ENCODE data around the gene TK2. TPM values are rescaled to one million over a fixed set of nuclear protein-coding genes. Genes with fewer than 3 reads are reported as not detected.
"Not testable (repeated sequence)": the region's sequence is repeated elsewhere in the genome, so short reads cannot be mapped to it uniquely, and the experiment has no call there.

Gene TK2
- total RNA-seq, 1 experiment from 2014 or later = 16.0 TPM

DNA sequence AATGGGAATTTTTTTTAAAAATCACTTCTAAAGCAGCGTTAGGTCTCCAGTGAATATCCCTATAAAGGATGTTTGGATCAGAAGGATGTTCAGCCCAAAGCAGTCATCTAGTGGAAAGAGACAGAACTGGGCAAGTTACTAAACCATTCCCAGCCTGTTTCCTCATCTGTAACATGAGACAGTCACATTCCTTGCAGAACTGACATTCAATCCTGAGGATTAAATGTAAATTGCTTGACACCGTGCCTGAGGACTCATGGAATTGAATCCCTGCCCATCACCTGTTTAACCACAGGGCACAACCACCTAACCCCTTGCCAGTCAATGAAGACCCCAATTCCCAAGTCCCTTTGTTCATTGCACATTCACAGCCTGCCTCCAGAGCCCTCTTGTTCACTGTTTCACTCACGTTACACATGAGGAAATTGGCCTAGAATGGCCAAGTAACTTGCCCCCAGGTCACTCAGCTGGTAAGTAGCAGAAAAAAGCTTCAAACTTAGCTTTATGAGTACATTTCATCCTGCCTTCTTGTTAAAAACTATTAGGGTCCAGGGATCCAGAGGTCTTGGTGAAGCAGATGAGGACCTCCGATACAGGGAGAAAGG is 30.8 kb upstream of the TK2 start:
- peak overlapping the region; percentile 80 for H3K27ac ChIP-seq
- H3K4me1 ChIP-seq = peaks cover 36% of the 10 kb centered on the region
- peak overlapping the region; percentile 62 for H3K4me3 ChIP-seq
- no peaks in the 10 kb centered on the region for H3K27me3 ChIP-seq
- H3K36me3 ChIP-seq = 0 out of 2 replicates have a peak, but pooled peaks cover 2% of the 10 kb centered on the region
- DNase-seq = peak; percentile 83 to 93
- H3K9me3 ChIP-seq (replicated peaks) = no peaks in the 10 kb centered on the region

GRCh38 chr16:66578651-66579531 is 29.0 kb upstream of the TK2 start, which contains the start of gene CMTM2:
TSS of gene CMTM2 (plus strand) at chr16:66579463. CDS start at chr16:66579608, 145 bp downstream.
- H3K27ac ChIP-seq = peak within 1 kb of the TSS; percentile 84
- peak; percentile 88 for DNase-seq
- H3K36me3 ChIP-seq = 0 out of 2 replicates have a peak, but pooled peaks cover 2% of the 10 kb centered on the region
- H3K9me3 ChIP-seq (replicated peaks) = no peaks in the 10 kb centered on the region
- no peaks in the 10 kb centered on the region for H3K27me3 ChIP-seq
- peaks cover 42% of the 10 kb centered on the region for H3K4me1 ChIP-seq
- H3K4me3 ChIP-seq = peak within 1 kb of the TSS; percentile 62

GRCh38 chr16:66576296-66576695 is 26.4 kb upstream of the TK2 start:
- Histone ChIP-seq H3K4me3 (no peak overlapping the region), H3K36me3 (no peaks in the 10 kb centered on the region; the same call in 1 of the 2 replicates), H3K27ac (no peak overlapping the region), H3K9me3 (replicated peaks) (no peaks in the 10 kb centered on the region), H3K27me3 (no peaks in the 10 kb centered on the region), H3K4me1 (peaks cover 34% of the 10 kb centered on the region)
- DNase-seq = no peak

GRCh38 chr16:66575060-66575459 is 25.1 kb upstream of the TK2 start:
- Histone ChIP-seq H3K36me3 (no peaks in the 10 kb centered on the region; the same call in 1 of the 2 replicates), H3K27me3 (no peaks in the 10 kb centered on the region), H3K4me1 (peaks cover 22% of the 10 kb centered on the region), H3K9me3 (replicated peaks) (no peaks in the 10 kb centered on the region), H3K4me3 (no peak overlapping the region), H3K27ac (no peak overlapping the region)
- DNase-seq = no peak

- H3K27me3 ChIP-seq = no peaks in the 10 kb centered on the region
- no peak overlapping the region for H3K4me3 ChIP-seq
- H3K4me1 ChIP-seq = peaks cover 18% of the 10 kb centered on the region
- no peak overlapping the region for H3K27ac ChIP-seq
- no peaks in the 10 kb centered on the region for H3K9me3 ChIP-seq (replicated peaks)
- no peaks in the 10 kb centered on the region; the same call in 1 of the 2 replicates for H3K36me3 ChIP-seq
- no peak for DNase-seq
Observed at GRCh38 chr16:66574531-66574930, 24.6 kb upstream of the TK2 start.

DNA sequence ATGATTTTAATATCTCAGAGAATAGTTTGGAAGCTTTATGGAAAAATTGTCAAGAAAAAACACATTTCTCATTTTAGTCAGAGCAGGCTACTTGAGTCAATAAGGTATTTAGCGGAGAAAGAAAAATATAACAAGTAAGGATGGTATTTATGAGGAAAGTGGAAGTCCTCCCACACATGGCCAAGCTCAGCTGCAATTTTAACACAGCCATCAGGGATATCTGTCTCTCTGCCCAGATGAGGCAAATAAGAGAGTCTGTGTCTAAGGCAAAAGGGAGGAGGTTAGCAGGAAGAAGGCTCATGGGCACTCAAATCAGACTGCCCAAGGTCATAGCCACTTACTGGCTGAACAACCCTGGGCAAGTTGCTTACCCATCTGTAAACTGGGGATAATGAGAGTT is 24.2 kb upstream of the TK2 start:
- Histone ChIP-seq H3K4me3 (no peak overlapping the region), H3K27me3 (no peaks in the 10 kb centered on the region), H3K27ac (no peak overlapping the region), H3K9me3 (replicated peaks) (no peaks in the 10 kb centered on the region), H3K4me1 (peaks cover 17% of the 10 kb centered on the region), H3K36me3 (no peaks in the 10 kb centered on the region; the same call in 1 of the 2 replicates)
- no peak for DNase-seq

GRCh38 chr16:66572356-66572755 is 22.4 kb upstream of the TK2 start:
- DNase-seq = no peak
- Histone ChIP-seq H3K27ac (no peak overlapping the region), H3K4me3 (no peak overlapping the region), H3K36me3 (peaks cover 6% of the 10 kb centered on the region), H3K9me3 (replicated peaks) (no peaks in the 10 kb centered on the region), H3K4me1 (0 out of 2 replicates have a peak, but pooled peaks cover 6% of the 10 kb centered on the region), H3K27me3 (no peaks in the 10 kb centered on the region)

- Histone ChIP-seq H3K4me3 (no peak overlapping the region), H3K27me3 (no peaks in the 10 kb centered on the region), H3K27ac (no peak overlapping the region), H3K9me3 (replicated peaks) (no peaks in the 10 kb centered on the region), H3K36me3 (peaks cover 29% of the 10 kb centered on the region), H3K4me1 (0 out of 2 replicates have a peak, but pooled peaks cover 6% of the 10 kb centered on the region)
- no peak for DNase-seq
Observed at GRCh38 chr16:66569827-66570405, 20.0 kb upstream of the TK2 start.

DNA sequence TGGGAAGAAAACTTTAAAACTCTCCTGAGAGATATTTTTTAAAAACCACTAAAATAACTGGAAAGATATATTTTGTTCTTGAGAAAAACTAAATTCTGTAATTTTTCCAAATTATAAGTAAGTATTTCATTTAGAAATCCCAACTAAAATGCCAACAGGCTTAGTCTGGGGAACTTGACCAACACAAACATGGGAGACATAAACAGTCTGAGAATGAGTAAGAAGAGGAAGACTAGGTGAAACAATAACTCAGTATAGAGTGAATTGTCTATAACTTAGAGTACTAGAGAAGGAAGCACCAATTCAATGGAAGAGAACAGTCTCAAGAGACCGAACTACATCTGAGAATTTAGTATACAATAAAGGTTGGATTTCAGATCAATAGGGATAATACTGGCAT is 19.2 kb upstream of the TK2 start:
- H3K9me3 ChIP-seq (replicated peaks) = no peaks in the 10 kb centered on the region
- 0 out of 2 replicates have a peak, but pooled peaks cover 1% of the 10 kb centered on the region for H3K4me1 ChIP-seq
- no peak for DNase-seq
- H3K4me3 ChIP-seq = no peak overlapping the region
- H3K27me3 ChIP-seq = no peaks in the 10 kb centered on the region
- H3K36me3 ChIP-seq = peaks cover 33% of the 10 kb centered on the region
- H3K27ac ChIP-seq = no peak overlapping the region

GRCh38 chr16:66568355-66568754 is 18.4 kb upstream of the TK2 start:
- H3K27ac ChIP-seq = no peak overlapping the region
- peaks cover 41% of the 10 kb centered on the region for H3K36me3 ChIP-seq
- H3K4me1 ChIP-seq = no peaks in the 10 kb centered on the region
- no peaks in the 10 kb centered on the region for H3K9me3 ChIP-seq (replicated peaks)
- no peak overlapping the region for H3K4me3 ChIP-seq
- H3K27me3 ChIP-seq = no peaks in the 10 kb centered on the region
- DNase-seq = no peak

DNA sequence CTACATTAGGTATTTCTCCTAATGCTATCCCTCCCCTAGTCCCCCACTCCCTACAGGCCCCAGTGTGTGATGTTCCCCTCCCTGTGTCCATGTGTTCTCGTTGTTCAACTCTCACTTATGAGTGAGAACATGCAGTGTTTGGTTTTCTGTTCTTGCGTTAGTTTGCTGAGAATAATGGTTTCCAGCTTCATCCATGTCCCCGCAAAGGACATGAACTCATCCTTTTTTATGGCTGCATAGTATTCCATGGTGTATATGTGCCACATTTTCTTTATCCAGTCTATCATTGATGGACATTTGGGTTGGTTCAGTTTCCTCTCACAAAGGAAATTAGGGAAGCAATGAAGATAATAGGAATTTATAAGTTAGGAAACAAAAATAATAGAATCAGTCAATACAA is 17.3 kb upstream of the TK2 start:
- H3K4me1 ChIP-seq; H3K27me3 ChIP-seq; H3K4me3 ChIP-seq; DNase-seq; H3K9me3 ChIP-seq (replicated peaks); H3K27ac ChIP-seq: not testable (repeated sequence)
- peaks cover 46% of the 10 kb centered on the region for H3K36me3 ChIP-seq

- Histone ChIP-seq H3K9me3 (replicated peaks) (no peaks in the 10 kb centered on the region), H3K36me3 (peaks cover 49% of the 10 kb centered on the region), H3K4me3 (no peak within 1 kb of the TSS), H3K27me3 (no peaks in the 10 kb centered on the region), H3K27ac (no peak within 1 kb of the TSS), H3K4me1 (no peaks in the 10 kb centered on the region)
- no peak for DNase-seq
Observed at GRCh38 chr16:66566051-66566901, 16.4 kb upstream of the TK2 start, which contains the start of gene CMTM1. TSS of gene CMTM1 (plus strand) at chr16:66566439. CDS start at chr16:66566514, 75 bp downstream.

DNA sequence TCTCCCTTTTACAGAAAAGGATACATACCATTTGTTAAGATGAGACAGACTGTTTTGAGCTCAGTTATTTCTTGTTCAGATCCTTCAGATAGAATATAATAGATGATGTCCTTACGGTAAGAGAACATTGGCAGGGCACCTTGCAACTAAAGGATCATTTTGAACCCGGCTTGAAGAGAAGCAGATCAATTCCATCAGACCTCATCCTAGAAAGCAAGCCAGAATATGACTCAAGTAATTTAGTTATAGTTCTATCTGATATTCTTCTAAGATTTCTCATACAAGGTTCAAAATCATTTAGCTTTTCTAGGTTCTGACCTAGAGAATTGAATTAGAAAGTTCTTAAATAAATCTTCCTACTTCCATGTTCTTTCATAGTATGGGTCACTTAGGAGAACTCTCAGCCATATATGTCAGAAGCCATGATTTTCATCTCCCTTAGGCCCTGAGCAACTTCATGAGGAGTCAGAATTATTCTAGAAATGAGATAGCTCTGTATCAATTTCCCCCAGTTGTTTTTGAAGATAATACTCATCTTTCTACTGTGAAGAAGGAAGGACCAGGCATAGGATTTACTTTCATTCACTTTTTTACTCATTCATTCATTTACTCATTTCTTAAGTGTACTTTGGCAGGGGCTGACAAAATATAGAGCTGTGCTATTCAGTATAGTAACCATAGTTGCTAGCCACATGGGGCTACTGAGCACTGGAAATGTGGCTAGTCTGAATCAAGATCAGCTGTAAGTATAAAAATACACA is 13.8 kb upstream of the TK2 start:
- Histone ChIP-seq H3K27ac (no peak overlapping the region), H3K36me3 (peaks cover 70% of the 10 kb centered on the region), H3K9me3 (replicated peaks) (no peaks in the 10 kb centered on the region), H3K4me1 (no peaks in the 10 kb centered on the region), H3K4me3 (no peak overlapping the region), H3K27me3 (no peaks in the 10 kb centered on the region)
- no peak for DNase-seq
